K562 treated with DMSO at 1 percent for 24 hours (cell line): Measurements from ENCODE around the gene UPF3A. TPM values are rescaled to one million over a fixed set of nuclear protein-coding genes. Genes with fewer than 3 reads are reported as not detected.

Experiments used
- total RNA-seq: library from RNA; unstranded; fragments of 300-600 nt; gene quantifications from 2 replicates; pipeline ENCODE4 v1.2.3, GENCODE V29; 2022; ENCODE audit warnings: low read depth; ENCODE audit not compliant: insufficient read depth

Gene UPF3A, protein sequence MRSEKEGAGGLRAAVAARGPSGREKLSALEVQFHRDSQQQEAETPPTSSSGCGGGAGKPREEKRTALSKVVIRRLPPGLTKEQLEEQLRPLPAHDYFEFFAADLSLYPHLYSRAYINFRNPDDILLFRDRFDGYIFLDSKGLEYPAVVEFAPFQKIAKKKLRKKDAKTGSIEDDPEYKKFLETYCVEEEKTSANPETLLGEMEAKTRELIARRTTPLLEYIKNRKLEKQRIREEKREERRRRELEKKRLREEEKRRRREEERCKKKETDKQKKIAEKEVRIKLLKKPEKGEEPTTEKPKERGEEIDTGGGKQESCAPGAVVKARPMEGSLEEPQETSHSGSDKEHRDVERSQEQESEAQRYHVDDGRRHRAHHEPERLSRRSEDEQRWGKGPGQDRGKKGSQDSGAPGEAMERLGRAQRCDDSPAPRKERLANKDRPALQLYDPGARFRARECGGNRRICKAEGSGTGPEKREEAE
- 57.4 and 63.7 TPM in 2 replicates for total RNA-seq

DNA sequence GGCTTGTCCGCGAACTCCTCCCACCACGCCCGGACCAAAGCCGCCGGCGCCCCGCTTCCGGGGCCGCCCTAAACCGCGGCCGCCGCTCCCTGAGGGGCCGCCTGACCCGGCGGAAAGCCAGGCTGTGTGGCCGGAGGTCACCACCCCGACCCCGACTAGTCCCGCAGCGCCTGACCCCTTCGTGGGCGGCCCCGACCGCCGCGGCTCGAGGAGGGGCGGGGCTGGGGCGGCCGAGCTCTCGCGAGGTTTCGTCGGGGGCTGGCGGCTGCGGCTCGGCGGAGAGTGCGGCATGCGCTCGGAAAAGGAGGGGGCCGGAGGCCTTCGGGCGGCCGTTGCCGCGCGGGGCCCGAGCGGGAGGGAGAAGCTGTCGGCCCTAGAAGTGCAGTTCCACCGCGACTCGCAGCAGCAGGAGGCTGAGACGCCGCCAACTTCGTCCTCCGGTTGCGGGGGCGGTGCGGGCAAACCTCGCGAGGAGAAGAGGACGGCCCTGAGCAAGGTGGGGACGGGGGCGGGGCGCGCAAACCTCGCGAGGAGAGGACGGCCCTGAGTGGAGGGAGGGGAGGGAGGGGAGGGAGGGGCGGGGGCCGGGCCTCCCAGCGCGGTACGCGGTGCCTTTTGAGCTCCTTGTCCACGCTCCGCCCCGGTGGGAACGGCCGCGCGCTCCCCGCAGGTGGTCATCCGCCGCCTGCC is at the start of gene UPF3A:
TSS of gene UPF3A (plus strand) at position 251 of the 690 bp plus-strand sequence. CDS start at position 290, 39 bp downstream.

GRCh38 chr13:114234645-114235421 is 46.6 kb upstream of the UPF3A start, which contains the start of gene CDC16:
Gene CDC16 (plus strand): TSS chr13:114234897. CDS start chr13:114235085, 188 bp downstream.

GRCh38 chr13:114314074-114314912 is 32.9 kb downstream of the UPF3A start, which contains the start of gene CHAMP1:
Gene CHAMP1 (plus strand): TSS chr13:114314503. CDS start chr13:114323843, 9,340 bp downstream.

Other genes with a start within 250 kb of the UPF3A start
- gene RASA3, start 149.0 kb upstream of the UPF3A start, total RNA-seq, result 21.2 and 21.3 TPM in 2 replicates
- gene CFAP97D2, start 102.3 kb upstream of the UPF3A start, total RNA-seq, result not detected in 2 replicates
- 36.2 and 36.4 TPM in 2 replicates for gene CDC16, start 46.7 kb upstream of the UPF3A start, total RNA-seq
- gene CHAMP1, start 32.9 kb downstream of the UPF3A start, total RNA-seq, result 21.1 and 23.3 TPM in 2 replicates